ENCODE measurements around the gene ADGRV1. TPM values are rescaled to one million over a fixed set of nuclear protein-coding genes. Genes with fewer than 3 reads are reported as not detected.

The ADGRV1 gene
- polyA plus RNA-seq, 1 donor from 2014 or later, result 3.7 TPM

DNA sequence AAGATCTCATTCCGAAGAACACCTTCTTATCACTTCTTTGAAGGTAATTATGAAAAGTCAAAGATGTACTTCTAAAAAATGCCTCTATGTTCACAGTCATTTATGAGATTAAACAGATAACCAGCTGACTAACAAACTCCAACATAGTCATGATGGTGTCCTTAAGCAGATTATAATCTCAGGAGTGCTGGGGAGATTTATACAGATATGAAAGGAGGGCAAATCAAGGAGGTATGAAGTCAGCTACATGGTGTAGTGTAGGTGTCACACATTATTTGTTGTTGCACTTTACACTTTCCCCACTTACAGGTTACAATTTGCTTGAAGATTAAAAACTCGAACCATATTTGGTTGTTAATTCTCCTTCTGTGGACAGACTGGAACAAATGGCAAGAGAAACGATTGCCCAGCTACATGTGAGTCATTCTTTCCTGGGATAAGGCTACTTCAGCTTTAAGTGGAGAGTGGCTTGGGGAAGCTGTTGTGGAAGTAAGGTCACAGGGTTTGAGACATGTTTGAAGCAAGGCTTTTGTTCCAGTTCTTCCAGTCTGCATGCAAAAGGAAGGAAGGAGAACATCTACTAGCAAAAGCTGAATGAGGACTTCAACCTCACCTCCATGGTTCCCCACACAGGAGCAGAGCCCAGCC lies 320.1 kb downstream of the ADGRV1 start:
- H3K27me3 ChIP-seq (ENCODE audit: insufficient read depth, low read depth, low read length), result peaks cover 4% of the 10 kb centered on the region
- no peak overlapping the region for H3K4me2 ChIP-seq (ENCODE audit: low read length)
- no peaks in the 10 kb centered on the region for H3K9me2 ChIP-seq (ENCODE audit: insufficient read depth, low read length)
- H3K9ac ChIP-seq (ENCODE audit: low read length), result no peak overlapping the region
- no peaks in the 10 kb centered on the region for H3F3A ChIP-seq (ENCODE audit: insufficient read depth, low read length, poor library complexity, severe bottlenecking)
- no peaks in the 10 kb centered on the region for H3K9me3 ChIP-seq (ENCODE audit: low read length)
- H4K20me1 ChIP-seq (ENCODE audit: insufficient read depth), result no peaks in the 10 kb centered on the region
- no peak overlapping the region for H3K27ac ChIP-seq (ENCODE audit: low read length)
- TF ChIP-seq RAD21 (conservative IDR thresholded peaks at IDR 0.05) (no peak), EP300 (conservative IDR thresholded peaks at IDR 0.05; ENCODE audit: poor library complexity, severe bottlenecking) (no peak), POLR2AphosphoS5 (IDR thresholded peaks at IDR 0.05) (no peak), TAF1 (IDR thresholded peaks at IDR 0.05; ENCODE audit: low read depth) (no peak), REST (IDR thresholded peaks at IDR 0.05; ENCODE audit: borderline replicate concordance) (no peak), MXI1 (conservative IDR thresholded peaks at IDR 0.05; ENCODE audit: poor library complexity, severe bottlenecking) (no peak), SMC3 (conservative IDR thresholded peaks at IDR 0.05; ENCODE audit: poor library complexity) (no peak), EZH2 (IDR thresholded peaks at IDR 0.05; ENCODE audit: borderline replicate concordance, insufficient read depth, low read length, poor library complexity, severe bottlenecking) (no peak)
- TF ChIP-seq, protein P1, sequence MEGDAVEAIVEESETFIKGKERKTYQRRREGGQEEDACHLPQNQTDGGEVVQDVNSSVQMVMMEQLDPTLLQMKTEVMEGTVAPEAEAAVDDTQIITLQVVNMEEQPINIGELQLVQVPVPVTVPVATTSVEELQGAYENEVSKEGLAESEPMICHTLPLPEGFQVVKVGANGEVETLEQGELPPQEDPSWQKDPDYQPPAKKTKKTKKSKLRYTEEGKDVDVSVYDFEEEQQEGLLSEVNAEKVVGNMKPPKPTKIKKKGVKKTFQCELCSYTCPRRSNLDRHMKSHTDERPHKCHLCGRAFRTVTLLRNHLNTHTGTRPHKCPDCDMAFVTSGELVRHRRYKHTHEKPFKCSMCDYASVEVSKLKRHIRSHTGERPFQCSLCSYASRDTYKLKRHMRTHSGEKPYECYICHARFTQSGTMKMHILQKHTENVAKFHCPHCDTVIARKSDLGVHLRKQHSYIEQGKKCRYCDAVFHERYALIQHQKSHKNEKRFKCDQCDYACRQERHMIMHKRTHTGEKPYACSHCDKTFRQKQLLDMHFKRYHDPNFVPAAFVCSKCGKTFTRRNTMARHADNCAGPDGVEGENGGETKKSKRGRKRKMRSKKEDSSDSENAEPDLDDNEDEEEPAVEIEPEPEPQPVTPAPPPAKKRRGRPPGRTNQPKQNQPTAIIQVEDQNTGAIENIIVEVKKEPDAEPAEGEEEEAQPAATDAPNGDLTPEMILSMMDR (IDR thresholded peaks at IDR 0.05; ENCODE audit: poor library complexity, severe bottlenecking), result no peak
- no peak overlapping the region for H3K4me3 ChIP-seq (ENCODE audit: low read length)
- H3K36me3 ChIP-seq (ENCODE audit: insufficient read depth, low read length), result no peaks in the 10 kb centered on the region
- no peaks in the 10 kb centered on the region for H3K79me2 ChIP-seq (replicated peaks; ENCODE audit: insufficient read depth, low read length)
- no peak overlapping the region for H2AFZ ChIP-seq (ENCODE audit: low read depth, low read length)

- no peak overlapping the region for H3K27ac ChIP-seq (ENCODE audit: low read length)
- TF ChIP-seq, protein P1 (IDR thresholded peaks at IDR 0.05; ENCODE audit: poor library complexity, severe bottlenecking), result no peak
- TF ChIP-seq SMC3 (conservative IDR thresholded peaks at IDR 0.05; ENCODE audit: poor library complexity) (no peak), TAF1 (IDR thresholded peaks at IDR 0.05; ENCODE audit: low read depth) (no peak), REST (IDR thresholded peaks at IDR 0.05; ENCODE audit: borderline replicate concordance) (no peak), EP300 (conservative IDR thresholded peaks at IDR 0.05; ENCODE audit: poor library complexity, severe bottlenecking) (no peak), MXI1 (conservative IDR thresholded peaks at IDR 0.05; ENCODE audit: poor library complexity, severe bottlenecking) (no peak), RAD21 (conservative IDR thresholded peaks at IDR 0.05) (no peak), EZH2 (IDR thresholded peaks at IDR 0.05; ENCODE audit: borderline replicate concordance, insufficient read depth, low read length, poor library complexity, severe bottlenecking) (no peak), POLR2AphosphoS5 (IDR thresholded peaks at IDR 0.05) (no peak)
Measured at GRCh38 chr5:90881626-90882150, 323.1 kb downstream of the ADGRV1 start.

More at GRCh38 chr5:90881626-90882150, 323.1 kb downstream of the ADGRV1 start:
- H3K9me2 ChIP-seq (ENCODE audit: insufficient read depth, low read length), result no peaks in the 10 kb centered on the region
- H3K27me3 ChIP-seq (ENCODE audit: insufficient read depth, low read depth, low read length), result peaks cover 4% of the 10 kb centered on the region
- no peaks in the 10 kb centered on the region for H3K9me3 ChIP-seq (ENCODE audit: low read length)
- H3K4me2 ChIP-seq (ENCODE audit: low read length), result no peak overlapping the region
- H3K36me3 ChIP-seq (ENCODE audit: insufficient read depth, low read length), result no peaks in the 10 kb centered on the region
- no peak overlapping the region for H3K4me3 ChIP-seq (ENCODE audit: low read length)
- H4K20me1 ChIP-seq (ENCODE audit: insufficient read depth), result no peaks in the 10 kb centered on the region
- H2AFZ ChIP-seq (ENCODE audit: low read depth, low read length), result no peak overlapping the region
- H3K9ac ChIP-seq (ENCODE audit: low read length), result no peak overlapping the region
- H3F3A ChIP-seq (ENCODE audit: insufficient read depth, low read length, poor library complexity, severe bottlenecking), result no peaks in the 10 kb centered on the region
- no peaks in the 10 kb centered on the region for H3K79me2 ChIP-seq (replicated peaks; ENCODE audit: insufficient read depth, low read length)

All from neural cell (in vitro differentiated cells).